Stimulated activated CD8-positive, alpha-beta memory T cell treated with anti-CD3 and anti-CD28 coated beads, Interleukin-7, amount 100 ng/mL, for 1 hour (primary cell): Measurements from ENCODE around the gene GRIK2.
"Not testable (repeated sequence)": the region's sequence is repeated elsewhere in the genome, so short reads cannot be mapped to it uniquely, and the experiment has no call there.

Experiments used
- DNase-seq, 2 donors: peaks; one replicate each; pipeline ENCODE4 v3.0.0-alpha.2; 2020; ENCODE audit warnings: low read depth in 2 of 2

Gene GRIK2

GRCh38 chr6:101626269-101626668, 232.8 kb downstream of the GRIK2 start:
- no peak for DNase-seq

DNA sequence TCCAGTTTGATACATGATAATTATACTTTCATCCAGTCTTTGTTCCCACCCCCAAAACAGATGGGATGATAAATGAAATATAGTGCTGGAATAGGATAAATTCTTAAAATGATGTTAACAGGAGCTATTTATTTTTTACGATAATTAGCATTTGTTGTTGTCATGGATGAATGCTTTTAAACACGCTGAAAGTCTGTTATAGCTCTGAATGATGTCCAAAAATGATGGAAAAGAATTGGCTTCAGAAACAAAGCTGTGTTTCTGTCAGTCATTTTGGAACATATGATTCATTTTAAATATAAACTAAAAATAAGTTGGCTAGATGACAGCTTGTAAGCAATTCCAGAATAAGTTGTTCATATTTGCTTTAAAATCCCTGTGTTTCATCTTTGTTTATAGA, 237.4 kb downstream of the GRIK2 start:
- no peak for DNase-seq

- DNase-seq = no peak
Observed at GRCh38 chr6:101633081-101633480, 239.6 kb downstream of the GRIK2 start.

- not testable (repeated sequence) for DNase-seq
Observed at GRCh38 chr6:101638865-101639264, 245.4 kb downstream of the GRIK2 start.

DNA sequence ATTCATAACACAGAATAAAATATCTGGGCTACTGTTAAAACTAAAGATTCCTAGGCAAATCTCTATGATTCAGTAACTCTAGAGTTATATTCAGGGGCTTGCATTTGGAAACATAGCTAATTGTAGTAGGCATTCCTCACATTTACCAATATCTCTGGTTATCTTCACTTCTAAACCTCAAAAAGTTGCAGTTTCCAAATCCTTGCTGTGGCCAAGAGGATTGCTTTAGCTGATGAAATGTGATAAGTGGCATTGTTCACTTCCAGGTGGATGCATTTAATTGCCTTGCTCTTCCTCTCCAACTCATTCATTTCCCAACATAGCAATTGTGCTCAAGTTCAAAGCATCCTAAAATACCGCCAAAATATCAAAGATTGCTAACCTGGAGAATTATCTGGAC, 246.6 kb downstream of the GRIK2 start:
- DNase-seq = no peak

DNA sequence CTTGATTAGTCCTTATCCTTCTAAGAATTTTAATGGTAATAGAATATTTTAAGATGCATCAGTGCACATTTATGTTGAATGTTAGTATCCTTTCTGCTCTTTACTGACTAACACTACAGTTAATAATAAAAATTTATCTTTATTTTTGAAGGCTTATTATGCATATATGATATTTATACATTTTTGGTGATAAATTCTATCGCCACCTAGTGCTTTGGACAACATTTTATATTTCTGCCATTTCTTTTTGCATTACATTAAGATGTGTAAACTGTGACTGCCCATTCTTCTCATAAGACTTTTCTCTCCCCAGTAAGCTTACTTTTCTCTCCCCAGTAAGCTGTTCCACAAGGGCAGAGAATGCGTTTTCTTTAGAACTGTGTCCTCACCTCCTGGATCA, 252.3 kb downstream of the GRIK2 start:
- no peak for DNase-seq

- DNase-seq = no peak
Observed at GRCh38 chr6:101650402-101651100, 257.0 kb downstream of the GRIK2 start.

GRCh38 chr6:101652079-101652478, 258.6 kb downstream of the GRIK2 start:
- no peak for DNase-seq

- DNase-seq = no peak
Observed at GRCh38 chr6:101655109-101655508, 261.6 kb downstream of the GRIK2 start.

GRCh38 chr6:101662111-101662897, 268.8 kb downstream of the GRIK2 start:
- DNase-seq = no peak

GRCh38 chr6:101663100-101663499, 269.6 kb downstream of the GRIK2 start:
- no peak for DNase-seq

DNA sequence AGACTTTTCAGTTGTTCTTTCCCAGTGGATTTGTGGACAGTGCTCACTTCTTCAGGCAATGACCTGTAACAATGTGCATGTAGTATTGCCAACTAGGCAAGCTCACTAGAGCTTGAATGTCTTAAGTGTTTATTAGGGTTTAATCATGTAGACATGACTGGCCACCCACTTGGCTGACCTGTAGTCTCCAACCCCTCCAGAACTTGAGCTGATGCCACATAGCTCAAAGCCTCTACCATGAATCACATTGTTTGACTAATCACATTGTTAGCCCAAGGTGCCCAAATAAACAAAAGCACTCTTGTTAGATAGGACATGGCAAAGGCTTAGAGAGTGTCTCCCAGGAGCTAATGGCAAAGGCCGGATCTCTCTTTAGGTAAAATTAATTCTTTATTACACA, 272.7 kb downstream of the GRIK2 start:
- no peak for DNase-seq

DNA sequence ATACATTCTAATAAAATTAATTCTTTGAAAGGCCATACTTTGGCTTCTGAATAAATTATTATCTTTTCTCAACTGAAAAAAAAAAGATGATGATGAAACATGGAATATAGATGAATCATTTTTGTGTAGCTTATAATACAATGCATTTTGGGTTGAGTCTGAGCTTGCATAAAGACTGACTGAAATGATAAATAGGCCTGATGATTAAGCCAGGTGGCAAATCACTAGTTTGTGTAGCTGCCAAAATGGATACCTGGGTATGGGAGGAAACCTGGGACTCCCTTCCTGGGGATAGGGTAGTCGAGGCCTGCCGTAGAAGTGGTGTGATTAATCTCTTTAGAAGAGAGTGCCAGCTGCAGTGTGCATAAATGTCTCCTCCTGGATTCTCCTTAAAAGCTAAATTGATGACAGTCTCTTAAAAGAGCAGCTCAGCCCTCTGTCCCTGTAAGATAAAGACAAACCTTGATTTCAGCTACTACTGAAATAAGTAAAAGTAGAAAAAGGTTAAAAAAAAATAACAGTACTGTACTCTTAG, 275.1 kb downstream of the GRIK2 start:
- no peak for DNase-seq

DNA sequence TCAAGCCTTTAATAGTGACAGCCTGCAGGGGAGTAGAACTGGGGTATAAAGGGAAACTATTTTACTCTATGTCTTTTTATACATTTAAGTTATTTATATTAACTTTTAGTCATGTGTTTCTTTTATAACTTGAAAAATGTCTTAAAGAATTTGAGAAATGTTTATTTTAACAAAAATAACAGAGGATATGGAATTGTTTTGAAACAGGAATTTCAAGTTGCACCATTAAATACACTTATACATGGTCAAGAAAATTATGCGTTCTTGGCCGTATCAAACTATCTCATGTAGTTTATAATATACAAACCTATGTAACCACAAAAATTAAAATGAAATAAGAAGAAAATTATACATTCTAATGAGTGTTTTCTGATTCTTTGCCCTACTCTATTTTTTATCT, 282.7 kb downstream of the GRIK2 start:
- DNase-seq = no peak

GRCh38 chr6:101682937-101683336, 289.4 kb downstream of the GRIK2 start:
- DNase-seq = no peak

DNA sequence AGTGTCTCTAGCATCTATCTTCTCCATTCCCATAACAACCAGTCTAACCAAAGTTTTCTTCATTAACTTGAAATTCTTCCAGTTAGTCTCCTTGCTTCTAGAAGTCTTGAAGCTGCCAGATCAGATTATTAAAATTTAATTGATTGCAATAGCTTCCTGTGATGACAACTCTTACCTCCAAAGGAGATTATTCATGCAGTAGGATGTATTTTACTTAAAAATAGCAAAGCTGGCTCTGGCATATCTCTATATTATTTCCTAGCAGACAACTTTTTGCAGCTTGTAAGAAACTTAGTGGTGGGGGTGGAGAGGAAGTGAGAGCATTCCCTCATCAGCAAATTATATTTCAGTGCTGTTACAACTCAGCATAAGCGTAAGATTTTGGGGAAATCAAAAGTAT, 290.4 kb downstream of the GRIK2 start:
- no peak for DNase-seq

- DNase-seq = no peak
Observed at GRCh38 chr6:101686653-101687052, 293.1 kb downstream of the GRIK2 start.

GRCh38 chr6:101689156-101689555, 295.6 kb downstream of the GRIK2 start:
- no peak for DNase-seq

DNA sequence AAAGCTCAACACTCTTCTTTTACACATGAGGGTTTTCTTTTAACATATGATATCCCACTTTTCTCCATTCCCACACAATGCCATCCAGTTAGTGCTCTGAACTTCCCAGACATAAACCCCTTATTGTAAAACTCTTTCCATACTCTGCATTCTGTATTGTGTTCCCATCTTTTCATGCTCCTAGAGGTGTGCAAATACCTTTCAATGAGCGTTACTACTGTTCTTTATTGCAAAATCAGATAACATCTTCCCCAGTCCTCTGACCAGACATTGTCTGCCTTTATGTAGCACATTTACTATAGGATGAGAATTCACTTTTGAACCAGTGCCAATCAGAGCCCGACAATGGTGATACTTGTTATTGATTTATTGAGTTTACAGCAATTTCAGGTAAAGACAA, 296.2 kb downstream of the GRIK2 start:
- no peak for DNase-seq

DNA sequence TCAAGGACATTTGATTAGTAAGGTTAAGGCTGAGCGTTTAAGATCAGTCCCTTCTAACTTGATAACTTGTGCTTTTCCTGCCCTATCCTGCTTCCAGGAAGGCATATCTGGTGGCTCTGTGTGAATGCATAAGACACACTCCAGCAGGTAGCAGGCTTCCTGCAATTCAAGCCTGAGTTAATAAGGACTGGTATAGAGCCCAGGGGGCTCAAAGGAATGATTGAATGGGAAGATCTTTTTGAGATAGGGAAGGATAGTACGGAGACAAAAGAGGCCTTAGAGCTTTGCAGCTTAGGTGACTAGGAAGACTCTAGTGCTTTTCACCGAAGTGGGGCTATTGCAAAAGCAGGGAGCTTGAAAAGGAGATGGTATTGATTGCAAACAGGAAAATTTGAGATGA, 307.1 kb downstream of the GRIK2 start:
- DNase-seq = no peak

GRCh38 chr6:101703311-101703710, 309.8 kb downstream of the GRIK2 start:
- DNase-seq = no peak

DNA sequence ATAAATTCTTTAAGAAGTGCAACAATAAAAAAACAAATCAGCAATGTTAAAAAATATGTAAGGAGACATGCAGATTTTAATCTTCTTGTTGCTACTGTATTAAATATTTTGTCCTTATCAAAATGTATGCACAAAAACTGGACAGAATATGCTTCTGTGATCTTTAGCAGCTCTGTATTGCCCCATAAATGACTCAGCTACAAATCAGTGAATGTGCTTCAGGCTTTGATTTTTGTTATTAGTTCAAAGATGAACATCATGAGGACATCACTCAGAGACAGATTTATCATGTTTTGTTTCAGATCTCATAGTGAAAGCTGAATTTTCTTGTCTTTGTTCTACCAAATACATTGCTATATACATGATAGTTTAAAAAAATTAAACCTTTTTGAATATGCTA, 312.4 kb downstream of the GRIK2 start:
- no peak for DNase-seq

- no peak for DNase-seq
Observed at GRCh38 chr6:101706576-101706975, 313.1 kb downstream of the GRIK2 start.
